Mammary epithelial cell (primary cell): ENCODE data around the gene FOXL2NB.
A peak's percentile ranks its signal among the peaks of the same experiment; 100 is the strongest.

Source experiments
- CTCF ChIP-seq, 2 donors: IDR thresholded peaks in 1 of 2; conservative IDR thresholded peaks in 1 of 2; 2 replicates each; pipeline ENCODE4 v1.5.1; 2011 to 2012; ENCODE audit warnings: inconsistent platforms in 2 of 2, low read length in 2 of 2, mild to moderate bottlenecking in 2 of 2, control low read depth in 1 of 2, low read depth in 1 of 2; ENCODE audit not compliant: insufficient read depth in 1 of 2; ENCODE audit errors: extremely low read depth in 1 of 2
- EZH2 ChIP-seq: IDR thresholded peaks from 2 replicates; pipeline ENCODE4 v1.6.1; 2012; ENCODE audit warnings: low read length, inconsistent platforms, borderline replicate concordance

- TF ChIP-seq CTCF (conservative IDR thresholded peaks at IDR 0.05 in 1 of 2, IDR thresholded peaks at IDR 0.05 in 1 of 2; ENCODE audit: extremely low read depth in 1 of 2, insufficient read depth in 1 of 2, low read depth in 1 of 2, low read length in 2 of 2), result peak; percentile 54
- no peak for TF ChIP-seq EZH2
These were observed 5.6 kb upstream of the FOXL2NB start for GRCh38 chr3:138941259-138941885.
